ENCODE data around the gene LRP1B.

The LRP1B gene

GRCh38 chr2:140410695-140411094, 1720.1 kb downstream of the LRP1B start:
- H3K9me3 ChIP-seq (replicated peaks; ENCODE audit: insufficient read depth, low read length), result no peaks in the 10 kb centered on the region
- DNase-seq, result no peak

GRCh38 chr2:140401056-140401455, 1729.8 kb downstream of the LRP1B start:
- Histone ChIP-seq H3K4me3 (ENCODE audit: low read length) (no peak overlapping the region), H3K9me2 (replicated peaks; ENCODE audit: insufficient read depth, low read length) (no peaks in the 10 kb centered on the region), H3K27ac (ENCODE audit: low read length) (no peak overlapping the region), H3K9me3 (replicated peaks; ENCODE audit: insufficient read depth, low read length) (no peaks in the 10 kb centered on the region), H3K27me3 (replicated peaks; ENCODE audit: insufficient read depth, low read length) (no peaks in the 10 kb centered on the region), H3K4me2 (ENCODE audit: low read depth, low read length) (no peak overlapping the region), H3K36me3 (replicated peaks; ENCODE audit: insufficient read depth, low read length) (no peaks in the 10 kb centered on the region), H3K79me2 (ENCODE audit: low read length) (no peaks in the 10 kb centered on the region), H2AFZ (ENCODE audit: low read length) (no peak overlapping the region), H3K9ac (ENCODE audit: low read length) (no peak overlapping the region), H3K4me1 (ENCODE audit: low read length) (no peaks in the 10 kb centered on the region), H3F3A (ENCODE audit: insufficient read depth, low read length) (no peaks in the 10 kb centered on the region), H4K20me1 (ENCODE audit: insufficient read depth, low read length) (no peaks in the 10 kb centered on the region)
- no peak for DNase-seq
- TF ChIP-seq EZH2 (optimal IDR thresholded peaks at IDR 0.05; ENCODE audit: low read depth, low read length) (no peak), CTCF (IDR thresholded peaks at IDR 0.05; ENCODE audit: low read length) (no peak), EZH2phosphoT487 (IDR thresholded peaks at IDR 0.05; ENCODE audit: low read length) (no peak)

More at GRCh38 chr2:140410695-140411094, 1720.1 kb downstream of the LRP1B start:
- Histone ChIP-seq H3K9me2 (replicated peaks; ENCODE audit: insufficient read depth, low read length) (no peaks in the 10 kb centered on the region), H3K79me2 (ENCODE audit: low read length) (no peaks in the 10 kb centered on the region), H3F3A (ENCODE audit: insufficient read depth, low read length) (no peaks in the 10 kb centered on the region), H4K20me1 (ENCODE audit: insufficient read depth, low read length) (no peaks in the 10 kb centered on the region), H3K27ac (ENCODE audit: low read length) (no peak overlapping the region), H3K9ac (ENCODE audit: low read length) (no peak overlapping the region), H3K27me3 (replicated peaks; ENCODE audit: insufficient read depth, low read length) (no peaks in the 10 kb centered on the region), H2AFZ (ENCODE audit: low read length) (no peak overlapping the region), H3K4me1 (ENCODE audit: low read length) (no peaks in the 10 kb centered on the region), H3K4me3 (ENCODE audit: low read length) (no peak overlapping the region), H3K36me3 (replicated peaks; ENCODE audit: insufficient read depth, low read length) (no peaks in the 10 kb centered on the region), H3K4me2 (ENCODE audit: low read depth, low read length) (no peak overlapping the region)
- TF ChIP-seq CTCF (IDR thresholded peaks at IDR 0.05; ENCODE audit: low read length), result no peak
- no peak for TF ChIP-seq EZH2 (optimal IDR thresholded peaks at IDR 0.05; ENCODE audit: low read depth, low read length)
- TF ChIP-seq EZH2phosphoT487 (IDR thresholded peaks at IDR 0.05; ENCODE audit: low read length), result no peak

- TF ChIP-seq CTCF (IDR thresholded peaks at IDR 0.05; ENCODE audit: low read length) (no peak), EZH2 (optimal IDR thresholded peaks at IDR 0.05; ENCODE audit: low read depth, low read length) (no peak), EZH2phosphoT487 (IDR thresholded peaks at IDR 0.05; ENCODE audit: low read length) (no peak)
- DNase-seq, result no peak
- Histone ChIP-seq H3K27ac (ENCODE audit: low read length) (no peak overlapping the region), H3K4me2 (ENCODE audit: low read depth, low read length) (no peak overlapping the region), H3K79me2 (ENCODE audit: low read length) (no peaks in the 10 kb centered on the region), H2AFZ (ENCODE audit: low read length) (no peak overlapping the region), H3F3A (ENCODE audit: insufficient read depth, low read length) (no peaks in the 10 kb centered on the region), H3K9me2 (replicated peaks; ENCODE audit: insufficient read depth, low read length) (no peaks in the 10 kb centered on the region), H3K9ac (ENCODE audit: low read length) (no peak overlapping the region), H3K36me3 (replicated peaks; ENCODE audit: insufficient read depth, low read length) (no peaks in the 10 kb centered on the region), H3K27me3 (replicated peaks; ENCODE audit: insufficient read depth, low read length) (no peaks in the 10 kb centered on the region), H3K9me3 (replicated peaks; ENCODE audit: insufficient read depth, low read length) (no peaks in the 10 kb centered on the region), H3K4me3 (ENCODE audit: low read length) (no peak overlapping the region), H4K20me1 (ENCODE audit: insufficient read depth, low read length) (no peaks in the 10 kb centered on the region), H3K4me1 (ENCODE audit: low read length) (no peaks in the 10 kb centered on the region)
These were observed 1738.0 kb downstream of the LRP1B start for GRCh38 chr2:140392824-140393223.
